Activated CD4-positive, CD25-positive, alpha-beta regulatory T cell (primary cell): Measurements from ENCODE around the gene SMIM28.
"Not testable (repeated sequence)": the region's sequence is repeated elsewhere in the genome, so short reads cannot be mapped to it uniquely, and the experiment has no call there.

Experiments used
- DNase-seq, 4 experiments: peaks; one replicate each; lab custom pipeline; 2025; lab: John Stamatoyannopoulos, UW

SMIM28 gene

DNA sequence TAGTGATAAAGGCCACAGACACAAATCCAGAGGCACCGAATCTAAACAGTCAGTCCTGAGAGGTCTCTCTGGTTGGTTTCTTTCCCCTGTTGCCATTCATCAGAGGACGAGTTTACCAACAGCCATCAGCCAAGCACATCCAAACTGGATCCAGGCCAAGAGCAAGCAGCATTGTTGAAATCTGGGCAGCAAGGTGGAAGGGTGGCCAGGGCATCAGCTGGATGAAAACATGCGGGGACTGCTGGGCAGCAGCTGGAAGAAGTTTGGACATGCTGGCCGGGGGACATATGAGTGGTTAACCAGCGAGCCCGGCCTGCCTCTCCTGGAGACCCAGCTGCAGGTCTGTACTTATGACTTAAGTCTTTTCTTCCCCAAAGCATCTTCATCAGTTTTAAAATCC is at the start of gene SMIM28:
Gene SMIM28 (plus strand): TSS at position 62 of the 400 bp plus-strand sequence. CDS start 168 bp downstream, at position 230.
- DNase-seq, result no peak

DNA sequence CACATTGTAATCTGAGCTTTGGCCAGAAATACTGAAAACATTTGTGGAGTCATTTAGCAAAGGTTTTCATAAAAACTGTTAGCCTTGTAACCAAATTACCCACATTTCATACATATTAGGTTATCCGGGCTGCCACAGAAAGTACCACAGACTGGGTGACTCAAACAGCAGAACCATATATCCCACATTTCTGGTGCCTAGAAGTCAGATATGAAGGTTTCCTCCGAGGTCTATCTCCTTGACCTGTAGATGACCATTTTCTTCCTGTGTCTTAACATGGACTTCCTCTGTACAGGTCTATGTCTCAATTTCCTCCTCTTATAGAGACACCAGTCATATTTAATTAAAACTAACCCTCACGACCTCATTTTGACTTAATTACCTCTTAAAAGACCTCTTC is 49.5 kb upstream of the SMIM28 start:
- DNase-seq, result no peak

DNA sequence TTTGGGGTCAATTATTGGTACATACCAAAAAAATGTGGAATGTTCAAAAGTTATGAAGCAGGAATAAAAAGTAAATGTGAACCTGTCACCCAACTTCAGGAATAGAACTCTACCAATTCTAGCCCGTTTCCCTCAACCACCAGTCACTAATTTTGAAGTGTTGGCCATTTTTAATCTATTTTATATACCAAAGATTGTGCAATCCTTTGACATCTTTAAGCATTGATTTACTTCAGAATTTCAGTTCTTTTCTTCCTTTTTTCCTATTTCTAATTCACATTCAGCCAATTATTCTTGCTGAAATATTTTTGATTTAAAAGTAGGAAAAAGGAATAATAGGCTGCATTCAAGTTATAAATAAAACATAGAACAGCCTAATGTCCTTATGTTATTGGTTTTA is 46.9 kb upstream of the SMIM28 start:
- DNase-seq, result no peak

DNA sequence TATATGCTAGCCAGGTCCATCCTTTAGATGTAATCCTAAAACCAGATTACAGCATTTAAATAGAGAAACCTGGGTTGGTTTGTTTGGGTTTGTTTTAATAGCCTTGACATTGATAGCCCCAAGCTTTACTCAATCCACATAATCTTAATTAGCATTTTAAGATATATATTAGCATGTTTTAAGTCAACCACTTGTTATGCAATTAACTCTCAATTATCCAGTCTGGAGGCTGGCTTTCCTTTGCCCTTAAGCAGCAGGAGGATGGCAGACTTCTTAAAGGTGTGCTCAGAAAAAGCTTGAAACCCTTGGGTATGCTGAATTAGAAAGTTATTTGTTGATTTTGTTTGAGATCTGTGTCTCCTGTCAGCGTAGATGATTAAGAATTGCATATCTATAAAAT is 46.3 kb upstream of the SMIM28 start:
- no peak for DNase-seq

DNA sequence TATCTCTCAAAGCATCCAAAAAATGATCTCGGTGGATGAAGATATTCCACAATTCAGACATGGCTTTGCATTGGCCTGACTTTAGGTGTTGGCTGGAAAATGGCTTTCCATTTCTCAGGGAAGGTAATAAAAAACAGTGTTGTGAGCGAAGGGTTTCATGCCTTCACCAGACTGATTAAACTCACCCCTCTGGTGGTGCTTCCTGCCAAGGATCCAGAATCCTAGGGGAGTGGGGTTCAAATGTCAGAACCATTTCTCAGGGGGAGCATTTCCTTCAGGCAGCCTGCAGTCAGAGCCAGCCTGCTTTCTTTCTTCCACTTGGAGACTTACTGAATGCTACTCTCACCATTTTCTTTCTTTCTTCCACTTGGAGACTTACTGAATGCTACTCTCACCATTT is 45.7 kb upstream of the SMIM28 start:
- no peak for DNase-seq

DNA sequence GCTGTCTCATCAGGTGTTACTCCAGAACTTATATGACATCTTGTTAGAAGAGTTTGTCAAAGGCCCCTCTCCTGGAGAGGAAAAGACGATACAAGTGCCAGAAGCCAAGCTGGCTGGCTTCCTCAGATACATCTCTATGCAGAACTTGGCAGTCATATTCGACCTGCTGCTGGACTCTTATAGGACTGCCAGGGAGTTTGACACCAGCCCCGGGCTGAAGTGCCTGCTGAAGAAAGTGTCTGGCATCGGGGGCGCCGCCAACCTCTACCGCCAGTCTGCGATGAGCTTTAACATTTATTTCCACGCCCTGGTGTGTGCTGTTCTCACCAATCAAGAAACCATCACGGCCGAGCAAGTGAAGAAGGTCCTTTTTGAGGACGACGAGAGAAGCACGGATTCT is 43.7 kb upstream of the SMIM28 start:
- no peak for DNase-seq

DNA sequence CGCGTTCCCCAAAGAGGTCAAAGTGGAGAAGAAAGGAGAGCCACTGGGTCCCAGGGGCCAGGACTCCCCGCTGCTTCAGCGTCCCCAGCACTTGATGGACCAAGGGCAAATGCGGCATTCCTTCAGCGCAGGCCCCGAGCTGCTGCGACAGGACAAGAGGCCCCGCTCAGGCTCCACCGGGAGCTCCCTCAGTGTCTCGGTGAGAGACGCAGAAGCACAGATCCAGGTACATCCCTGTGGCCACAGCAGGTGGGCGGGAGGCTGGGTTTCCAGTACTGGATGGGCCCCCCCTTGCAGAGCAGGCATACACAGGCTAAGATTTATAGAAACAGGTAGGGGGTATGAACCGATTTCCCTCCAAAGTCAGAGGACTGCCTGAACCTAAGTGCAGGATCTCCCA is 42.7 kb upstream of the SMIM28 start:
- DNase-seq, result no peak

DNA sequence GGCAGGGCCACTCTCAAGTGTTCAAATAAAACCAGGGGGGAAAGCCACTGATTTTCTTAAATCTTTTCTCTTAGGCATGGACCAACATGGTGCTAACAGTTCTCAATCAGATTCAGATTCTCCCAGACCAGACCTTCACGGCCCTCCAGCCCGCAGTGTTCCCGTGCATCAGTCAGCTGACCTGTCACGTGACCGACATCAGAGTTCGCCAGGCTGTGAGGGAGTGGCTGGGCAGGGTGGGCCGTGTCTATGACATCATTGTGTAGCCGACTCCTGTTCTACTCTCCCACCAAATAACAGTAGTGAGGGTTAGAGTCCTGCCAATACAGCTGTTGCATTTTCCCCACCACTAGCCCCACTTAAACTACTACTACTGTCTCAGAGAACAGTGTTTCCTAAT is 41.5 kb upstream of the SMIM28 start:
- no peak for DNase-seq

DNA sequence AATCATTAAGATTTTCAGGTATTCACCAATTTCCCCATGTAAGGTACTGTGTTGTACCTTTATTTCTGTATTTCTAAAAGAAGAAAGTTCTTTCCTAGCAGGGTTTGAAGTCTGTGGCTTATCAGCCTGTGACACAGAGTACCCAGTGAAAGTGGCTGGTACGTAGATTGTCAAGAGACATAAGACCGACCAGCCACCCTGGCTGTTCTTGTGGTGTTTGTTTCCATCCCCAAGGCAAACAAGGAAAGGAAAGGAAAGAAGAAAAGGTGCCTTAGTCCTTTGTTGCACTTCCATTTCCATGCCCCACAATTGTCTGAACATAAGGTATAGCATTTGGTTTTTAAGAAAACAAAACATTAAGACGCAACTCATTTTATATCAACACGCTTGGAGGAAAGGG is 40.6 kb upstream of the SMIM28 start:
- no peak for DNase-seq

DNA sequence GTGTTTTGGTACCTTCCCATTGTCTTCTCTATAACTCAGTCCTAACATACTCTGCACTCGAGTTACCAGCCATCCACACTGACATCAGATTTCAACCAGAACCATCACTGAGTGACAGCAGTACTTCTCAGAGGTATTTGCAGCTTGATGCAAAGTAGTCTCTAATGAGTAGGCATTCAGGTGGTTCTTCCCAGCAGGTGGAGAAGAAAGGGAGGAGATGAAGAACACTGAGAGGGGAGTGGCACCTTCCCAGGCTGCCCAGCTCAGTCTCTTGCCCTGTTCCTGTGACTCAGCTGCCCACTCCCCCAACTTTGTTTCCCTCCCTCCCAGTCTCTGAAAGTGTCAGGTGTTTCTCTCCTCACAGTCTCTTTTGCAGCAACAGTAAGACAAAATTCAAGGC is 38.7 kb upstream of the SMIM28 start:
- DNase-seq, result no peak

DNA sequence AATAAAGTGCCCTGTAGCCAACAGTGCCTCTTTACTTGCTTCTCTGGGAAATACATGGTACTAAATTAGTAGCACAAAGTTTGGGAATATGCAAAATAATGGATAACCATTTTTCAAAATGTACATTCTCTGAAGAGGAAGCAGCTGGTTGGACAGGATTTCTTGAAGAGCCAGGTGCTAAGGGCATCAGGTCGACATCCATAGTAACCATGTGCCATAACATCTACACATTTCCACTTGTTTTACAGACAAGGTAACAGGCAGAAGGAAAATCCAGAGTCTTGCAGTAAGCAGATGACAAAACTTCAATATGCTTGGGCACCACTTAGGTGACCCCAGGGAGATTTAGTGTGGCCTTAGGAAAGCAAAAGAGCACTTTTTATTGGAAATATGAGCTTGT is 36.5 kb upstream of the SMIM28 start:
- DNase-seq, result no peak

DNA sequence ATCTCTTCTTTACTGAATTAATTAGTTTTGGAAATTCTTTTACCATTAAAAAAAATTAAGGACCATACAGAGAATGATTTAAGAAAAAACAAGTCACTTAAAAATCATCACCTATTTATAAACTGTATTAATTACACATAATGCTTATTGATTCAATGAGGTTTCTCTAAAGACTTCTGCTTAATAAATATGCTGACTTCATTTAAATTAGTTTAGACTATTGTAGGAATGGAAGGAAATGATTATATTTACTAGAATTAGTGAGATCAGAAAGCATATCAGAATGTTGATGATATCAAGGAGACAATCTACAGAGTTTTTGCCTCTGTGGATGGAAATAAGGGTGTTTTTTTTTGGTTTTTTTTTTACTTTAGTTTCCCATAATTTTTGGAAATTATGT is 34.6 kb upstream of the SMIM28 start:
- DNase-seq, result no peak

DNA sequence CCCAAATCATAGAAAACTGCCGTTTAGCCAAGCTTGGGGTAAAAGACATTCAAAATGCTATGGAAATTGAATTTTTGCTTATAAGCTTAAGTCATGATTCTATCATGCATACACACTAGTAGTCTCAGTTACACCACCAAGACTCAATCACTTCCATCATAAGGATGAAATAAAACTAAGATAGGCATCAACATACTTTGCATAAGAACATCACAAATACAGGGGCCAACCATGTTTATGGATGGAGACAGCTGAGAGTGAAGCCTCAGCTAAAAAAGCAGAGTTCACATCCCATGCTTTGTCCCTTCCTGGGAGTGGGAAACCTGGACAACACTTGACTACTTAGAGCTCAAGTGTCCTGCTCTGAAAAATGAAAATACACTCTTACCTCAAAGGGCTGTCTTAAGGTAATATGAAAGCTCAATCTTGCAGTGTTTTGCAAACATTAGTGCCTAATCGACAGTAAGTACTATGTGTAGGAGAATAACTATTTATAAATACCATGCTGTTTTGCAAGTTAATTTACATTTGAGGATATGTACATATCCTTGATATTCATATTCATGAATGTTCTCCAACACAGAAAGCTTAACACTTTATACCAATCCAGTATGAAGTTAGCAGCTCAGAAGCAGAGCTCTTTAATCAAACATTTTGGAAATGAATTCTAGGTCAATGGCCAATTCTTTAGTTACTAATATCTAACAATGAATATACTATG is 32.0 kb upstream of the SMIM28 start:
- DNase-seq, result no peak

DNA sequence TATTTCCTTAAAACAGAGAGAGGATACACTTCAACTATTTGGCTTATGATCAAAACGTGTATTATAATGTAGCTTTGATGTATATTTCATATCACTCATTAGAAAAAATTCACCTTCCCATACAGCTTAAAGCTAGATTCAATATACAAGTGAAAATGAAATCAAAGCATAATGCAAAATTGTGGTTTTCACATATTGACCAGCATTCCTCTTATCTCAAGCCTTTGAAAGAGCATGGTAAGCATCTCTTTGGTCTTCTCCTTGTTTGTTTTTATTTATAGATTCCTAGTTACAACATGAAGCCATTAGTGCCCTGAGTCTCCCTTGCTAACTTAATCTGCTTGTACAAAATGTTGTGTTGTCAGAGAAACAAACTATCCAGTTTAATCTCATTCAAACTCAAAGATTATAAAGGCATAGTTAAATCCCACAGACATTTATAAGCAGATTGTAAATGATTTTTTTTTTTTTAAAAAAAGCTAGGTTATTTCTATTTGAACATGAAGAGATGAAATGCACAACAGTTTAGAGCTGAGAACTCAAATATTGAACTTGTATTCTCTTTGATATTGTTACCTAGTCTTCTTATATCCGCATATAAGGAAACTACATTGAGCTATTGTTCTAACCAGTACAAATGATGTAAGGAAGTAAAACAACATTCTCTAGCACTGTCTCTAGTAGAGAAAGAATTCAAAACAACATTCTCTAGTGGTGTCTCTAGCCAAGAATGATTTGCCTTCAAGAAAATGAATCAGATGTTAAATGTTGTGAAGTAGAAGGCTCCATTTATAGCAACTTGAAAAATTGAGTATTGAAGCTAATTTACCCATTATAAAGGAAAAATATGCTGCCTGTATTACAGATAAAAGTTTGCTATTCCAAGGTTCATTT is 31.2 kb upstream of the SMIM28 start:
- no peak for DNase-seq

DNA sequence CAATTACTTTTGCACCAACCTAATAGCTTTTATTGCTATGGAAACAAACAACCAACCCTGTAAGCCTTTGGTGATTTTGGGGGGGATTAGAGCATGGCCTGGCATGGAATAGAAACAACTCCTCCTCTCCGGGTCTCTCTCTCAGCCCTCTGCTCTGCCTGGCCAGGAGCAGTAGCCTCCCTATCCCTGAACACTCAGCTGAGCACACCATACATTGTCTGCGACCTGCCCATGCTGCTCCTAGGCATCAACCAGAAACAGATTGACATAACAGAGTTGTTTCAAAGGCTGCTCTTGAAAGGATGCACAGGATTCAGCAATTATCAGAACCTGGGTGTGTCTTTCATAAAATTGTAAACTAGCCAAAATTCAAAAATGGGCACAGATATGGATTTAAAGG is 29.8 kb upstream of the SMIM28 start:
- DNase-seq, result no peak

DNA sequence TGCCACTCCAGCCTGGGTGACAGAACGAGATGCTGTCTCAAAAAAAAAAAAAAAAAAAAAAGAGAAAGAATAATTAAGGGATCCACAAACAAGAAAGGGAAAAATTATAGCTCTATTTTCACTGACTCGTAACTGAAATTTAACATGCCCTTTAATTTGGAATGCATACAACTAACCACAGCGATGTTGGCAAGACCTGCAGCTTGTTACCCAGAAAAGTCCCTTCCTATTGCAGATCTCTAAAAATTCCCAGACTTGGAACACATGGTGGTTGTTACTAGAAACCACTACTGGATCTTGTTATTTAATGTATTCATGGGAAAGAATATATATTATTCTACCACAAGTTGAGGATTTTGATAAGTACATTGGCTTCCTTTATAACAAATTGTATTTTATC is 27.8 kb upstream of the SMIM28 start:
- DNase-seq, result no peak

DNA sequence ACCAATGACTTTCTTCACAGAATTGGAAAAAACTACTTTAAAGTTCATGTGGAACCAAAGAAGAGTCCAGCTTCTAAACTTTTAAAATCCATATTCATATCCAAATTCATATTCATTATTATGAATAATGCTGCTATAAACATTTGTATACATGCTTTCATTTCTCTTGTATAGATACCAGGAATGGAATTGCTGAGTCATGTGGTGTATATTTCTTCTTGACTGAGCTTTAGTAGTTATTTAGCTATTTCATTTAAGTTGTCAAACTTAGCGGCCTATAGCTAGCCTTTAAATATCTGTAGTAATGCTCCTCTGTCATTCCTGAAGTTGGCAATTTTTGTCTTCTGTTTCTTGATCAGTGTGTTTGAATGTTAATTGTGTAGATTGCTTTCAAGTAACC is 19.8 kb upstream of the SMIM28 start:
- no peak for DNase-seq

DNA sequence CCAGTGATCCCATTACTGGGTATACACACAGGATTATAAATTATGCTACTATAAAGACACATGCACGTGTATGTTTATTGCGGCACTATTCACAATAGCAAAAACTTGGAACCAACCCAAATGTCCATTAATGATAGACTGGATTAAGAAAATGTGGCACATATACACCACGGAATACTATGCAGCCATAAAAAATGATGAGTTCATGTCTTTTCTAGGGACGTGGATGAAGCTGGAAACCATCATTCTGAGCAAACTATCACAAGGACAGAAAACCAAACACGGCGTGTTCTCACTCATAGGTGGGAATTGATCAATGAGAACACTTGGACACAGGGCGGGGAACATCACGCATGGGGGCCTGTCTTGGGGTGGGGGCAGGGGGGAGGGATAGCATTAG is 9.0 kb upstream of the SMIM28 start:
- DNase-seq, result not testable (repeated sequence)

DNA sequence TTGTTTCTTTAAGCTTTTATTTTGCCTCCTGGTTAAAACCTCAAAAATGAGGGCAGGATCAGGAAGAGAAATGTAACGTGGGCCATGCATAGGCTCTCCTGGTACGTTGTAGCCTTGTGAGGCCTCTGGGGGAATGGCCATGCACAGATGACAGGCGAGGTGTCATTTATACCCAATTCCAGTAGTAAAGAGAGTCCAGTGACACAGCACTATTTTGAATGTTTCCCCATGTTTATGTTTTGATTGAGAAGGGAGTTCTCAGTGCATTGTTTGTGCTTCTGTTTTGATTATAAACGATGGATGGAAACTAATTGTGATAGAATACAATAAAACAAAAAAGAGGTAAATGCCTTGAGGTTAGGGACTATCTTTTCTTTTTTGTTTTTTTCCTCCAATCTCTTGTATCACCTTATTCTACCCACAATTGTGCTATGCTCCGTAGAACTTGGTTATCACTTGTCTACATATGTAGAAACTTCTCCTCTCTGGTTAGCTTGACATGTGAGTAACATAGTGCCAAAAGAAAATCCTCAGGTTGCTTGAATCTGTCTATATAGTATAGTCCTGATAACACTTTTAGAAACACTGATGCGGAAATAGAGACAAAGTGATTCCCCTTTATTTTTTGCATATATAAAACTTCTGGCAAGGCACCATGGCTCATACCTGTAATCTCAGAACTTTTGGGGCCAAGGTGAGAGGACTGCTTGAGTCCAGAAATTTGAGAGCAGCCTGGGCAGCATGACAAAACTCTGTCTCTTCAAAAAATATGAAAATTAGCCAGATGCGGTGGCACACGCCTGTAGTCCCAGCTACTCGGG is 6.9 kb upstream of the SMIM28 start:
- DNase-seq, result no peak

DNA sequence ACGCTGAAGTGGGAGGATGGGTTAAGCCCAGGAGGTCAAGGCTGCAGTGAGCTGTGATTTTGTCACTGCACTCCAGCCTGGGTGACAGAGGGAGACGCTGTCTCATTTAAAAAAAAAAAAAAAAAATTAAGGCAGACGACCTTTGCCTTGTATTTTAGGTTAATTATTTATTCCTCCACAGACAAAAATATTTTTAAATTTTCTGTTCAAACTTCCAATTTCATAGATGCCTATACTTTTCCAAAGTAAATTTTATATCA is 6.3 kb upstream of the SMIM28 start:
- no peak for DNase-seq

DNA sequence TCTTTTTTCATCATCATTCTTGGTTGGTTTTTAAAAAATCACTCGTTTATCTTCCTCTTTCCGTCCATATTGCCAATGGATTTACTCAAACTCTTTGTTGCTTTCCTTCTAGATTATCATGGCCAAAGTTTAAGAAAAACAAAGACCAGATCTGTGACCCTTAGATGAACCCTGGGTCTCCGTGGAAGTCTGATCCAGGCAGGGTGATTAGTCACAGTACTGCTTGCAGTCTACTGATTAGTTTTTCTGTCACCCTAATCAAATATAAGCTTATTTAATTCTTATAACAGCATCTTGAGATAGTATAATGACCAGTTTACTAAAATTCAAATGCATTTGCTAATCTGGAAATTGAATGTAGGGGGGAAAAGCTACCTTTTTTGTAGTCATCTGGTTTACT is 6.0 kb upstream of the SMIM28 start:
- DNase-seq, result no peak

DNA sequence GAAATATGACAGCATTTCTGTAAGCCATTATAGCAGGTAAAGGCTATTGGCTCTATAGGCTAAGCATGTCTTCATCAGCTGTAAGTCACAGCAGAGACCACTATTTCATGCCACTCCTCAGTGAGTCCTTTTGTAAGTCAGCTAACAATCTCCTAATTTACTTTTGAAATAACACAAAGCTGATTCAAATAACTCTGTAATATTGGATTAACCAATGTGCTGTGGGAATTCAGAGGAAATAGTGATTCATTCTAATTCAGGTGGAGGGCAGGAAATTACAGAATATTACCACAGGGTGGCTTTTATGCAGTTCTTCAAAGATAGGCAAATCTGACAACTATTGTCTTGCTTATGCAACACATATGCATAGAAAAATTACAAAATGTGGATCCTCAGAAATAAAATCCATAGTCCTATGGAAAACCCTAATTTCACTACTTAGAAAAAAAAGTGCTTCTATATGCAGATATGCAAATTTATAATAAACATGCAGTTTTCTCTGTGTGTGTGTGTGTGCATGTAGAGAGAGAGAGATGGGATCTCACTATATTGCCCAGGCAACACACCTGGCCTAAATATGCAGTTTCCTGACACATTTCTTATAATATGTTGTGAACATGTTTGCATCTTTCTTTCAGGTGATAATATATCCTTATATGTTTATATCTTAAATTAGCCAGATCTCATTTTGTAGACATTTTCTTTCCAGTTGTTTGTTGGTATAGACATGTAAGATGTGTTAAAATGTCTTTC is 4.8 kb upstream of the SMIM28 start:
- DNase-seq, result no peak
